ENCODE data around the gene PSMB10.
"Not testable (repeated sequence)": the region's sequence is repeated elsewhere in the genome, so short reads cannot be mapped to it uniquely, and the experiment has no call there.

Gene PSMB10

GRCh38 chr16:67936124-67936879 lies at the start of gene PSMB10:
PSMB10 (minus strand) TSS chr16:67936850; CDS start chr16:67936749, 101 bp downstream.
- DNase-seq, result peak; percentile 67

GRCh38 chr16:67982011-67982696 lies 45.5 kb upstream of the PSMB10 start:
- DNase-seq, result no peak

- DNase-seq, result peak; percentile 31
Measured at GRCh38 chr16:67979955-67980678, 43.5 kb upstream of the PSMB10 start, which contains the start of gene DPEP3. DPEP3 (minus strand) TSS chr16:67980499; CDS start chr16:67980380, 119 bp downstream.

DNA sequence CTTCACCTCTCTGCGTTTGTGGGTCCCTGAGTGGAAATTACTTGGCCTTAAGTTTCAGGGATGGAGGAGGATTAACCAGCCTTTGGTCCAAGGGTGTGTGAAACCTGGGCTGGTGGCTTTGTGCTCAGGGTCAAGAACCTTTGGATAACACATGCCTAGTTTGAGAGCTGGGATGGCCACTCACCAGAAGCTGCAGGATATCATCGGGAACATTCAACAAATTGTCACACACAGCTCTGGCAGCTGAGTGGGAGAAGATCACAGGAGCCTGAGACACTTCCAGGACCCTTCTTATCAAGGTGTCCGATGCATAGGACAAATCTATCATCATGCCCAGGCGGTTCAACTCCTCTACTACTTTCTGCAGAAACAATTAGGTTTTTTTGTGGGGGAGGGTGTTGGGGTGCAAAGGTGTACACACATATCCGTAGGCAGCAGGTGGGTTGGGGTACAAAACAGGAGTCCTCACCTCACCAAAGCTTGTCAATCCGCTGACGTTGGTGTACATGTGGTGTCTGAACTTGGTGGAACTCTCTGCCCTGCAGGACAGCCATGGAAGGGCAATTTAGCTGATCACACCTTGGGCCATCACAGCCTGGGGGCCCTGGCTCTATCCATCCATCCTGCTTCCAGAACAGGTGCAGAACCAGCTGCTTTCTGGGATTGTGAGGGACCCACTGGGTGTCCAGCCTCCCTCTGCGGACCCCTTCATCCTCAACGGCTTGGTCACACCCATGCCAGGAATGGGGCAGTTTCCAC lies 41.0 kb upstream of the PSMB10 start:
- DNase-seq, result no peak

DNA sequence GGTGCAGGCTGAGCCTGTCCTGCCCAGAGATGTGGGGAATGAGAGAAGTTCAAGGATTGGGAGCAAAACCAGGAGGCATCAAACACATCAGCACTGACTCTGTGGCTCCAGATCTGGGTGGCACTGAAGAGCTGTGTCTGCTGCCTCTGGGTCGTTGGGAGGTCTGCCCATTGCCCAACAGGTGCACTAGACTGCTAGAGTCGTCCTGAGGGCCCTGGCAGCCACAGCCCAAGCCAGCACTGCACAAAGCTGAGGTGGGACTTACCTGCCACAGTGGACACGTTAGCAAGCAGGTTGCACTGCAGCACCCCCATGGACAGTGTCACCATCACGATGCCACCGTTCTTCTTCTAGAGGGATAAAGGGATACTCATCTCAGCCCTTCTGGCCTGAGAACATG lies 40.4 kb upstream of the PSMB10 start:
- DNase-seq, result no peak

DNA sequence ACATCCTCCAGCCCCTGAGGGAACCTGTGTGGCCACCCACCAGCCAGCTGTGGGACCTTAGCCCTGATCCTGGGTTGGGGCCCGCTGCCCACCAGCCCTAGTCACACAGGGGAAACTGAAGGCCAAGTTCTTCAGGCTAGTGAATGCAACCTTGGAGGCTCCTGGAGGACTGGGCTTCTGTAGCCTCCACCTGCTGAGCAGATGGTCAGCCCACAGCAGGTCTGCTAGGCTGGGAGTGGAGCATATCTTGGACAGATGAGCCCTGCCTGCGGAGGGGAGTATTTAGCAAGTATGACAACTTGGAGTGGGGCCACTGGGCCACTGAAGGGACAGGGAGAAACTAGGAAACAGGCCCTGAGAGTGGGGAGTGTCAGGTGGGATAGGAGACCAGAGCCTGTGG lies 39.6 kb upstream of the PSMB10 start:
- no peak for DNase-seq

GRCh38 chr16:67975321-67976105 lies 38.9 kb upstream of the PSMB10 start:
- DNase-seq, result no peak

- not testable (repeated sequence) for DNase-seq
Measured at GRCh38 chr16:67972285-67972684, 35.6 kb upstream of the PSMB10 start.

GRCh38 chr16:67971111-67971510 lies 34.5 kb upstream of the PSMB10 start:
- DNase-seq, result peak; percentile 67

- peak; percentile 84 for DNase-seq
Measured at GRCh38 chr16:67969254-67970039, 32.8 kb upstream of the PSMB10 start.

DNA sequence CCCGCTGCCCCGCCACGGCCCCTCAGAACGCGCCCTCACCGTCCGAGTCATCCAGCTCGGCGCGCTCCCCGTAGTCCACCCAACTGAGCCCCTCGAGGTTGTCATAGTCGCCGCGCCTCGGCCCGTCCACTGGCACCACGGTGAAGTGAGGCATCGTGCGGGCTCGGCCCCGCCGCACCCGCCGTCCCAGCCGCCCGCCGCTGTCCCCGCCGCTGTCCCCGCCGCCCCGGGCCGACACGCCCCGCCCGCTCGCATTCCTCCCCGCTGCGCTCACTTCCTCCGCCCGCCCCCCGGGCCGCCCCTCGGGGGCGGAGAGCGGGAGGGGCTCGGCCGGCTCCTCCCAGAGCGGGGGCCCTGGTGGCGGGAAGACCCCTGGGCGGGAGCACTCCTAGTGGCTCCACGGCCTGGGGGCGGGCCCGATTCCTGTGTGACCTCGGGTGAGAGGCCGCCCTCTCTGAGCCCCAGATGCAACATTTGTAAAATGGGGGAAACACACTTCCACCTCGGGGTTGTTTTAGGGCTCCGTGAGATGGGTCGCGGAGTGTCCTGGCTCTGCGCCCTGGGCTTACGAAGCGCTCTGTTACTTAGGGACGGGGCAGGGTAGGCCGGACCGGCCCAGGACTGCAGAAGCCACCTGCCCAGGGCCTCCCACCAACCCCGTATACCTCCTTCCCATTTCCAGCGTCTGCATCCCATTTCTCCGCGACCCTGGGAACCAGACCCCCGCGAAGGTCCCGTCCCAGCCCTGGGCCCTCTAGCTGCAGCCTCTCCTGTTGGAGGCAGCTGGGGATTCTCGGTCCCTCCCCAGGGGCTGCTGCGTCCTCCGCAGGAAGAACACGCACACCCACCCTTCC lies 32.0 kb upstream of the PSMB10 start, which contains the start of gene SLC12A4:
Gene SLC12A4 (minus strand): TSS at position 238 of the 854 bp plus-strand sequence. CDS start 84 bp downstream, at position 154.
- DNase-seq, result peak; percentile 96

- DNase-seq, result peak; percentile 53
Measured at GRCh38 chr16:67967958-67968399, 31.3 kb upstream of the PSMB10 start.

GRCh38 chr16:67967183-67967957 lies 30.7 kb upstream of the PSMB10 start:
- peak; percentile 41 for DNase-seq

DNA sequence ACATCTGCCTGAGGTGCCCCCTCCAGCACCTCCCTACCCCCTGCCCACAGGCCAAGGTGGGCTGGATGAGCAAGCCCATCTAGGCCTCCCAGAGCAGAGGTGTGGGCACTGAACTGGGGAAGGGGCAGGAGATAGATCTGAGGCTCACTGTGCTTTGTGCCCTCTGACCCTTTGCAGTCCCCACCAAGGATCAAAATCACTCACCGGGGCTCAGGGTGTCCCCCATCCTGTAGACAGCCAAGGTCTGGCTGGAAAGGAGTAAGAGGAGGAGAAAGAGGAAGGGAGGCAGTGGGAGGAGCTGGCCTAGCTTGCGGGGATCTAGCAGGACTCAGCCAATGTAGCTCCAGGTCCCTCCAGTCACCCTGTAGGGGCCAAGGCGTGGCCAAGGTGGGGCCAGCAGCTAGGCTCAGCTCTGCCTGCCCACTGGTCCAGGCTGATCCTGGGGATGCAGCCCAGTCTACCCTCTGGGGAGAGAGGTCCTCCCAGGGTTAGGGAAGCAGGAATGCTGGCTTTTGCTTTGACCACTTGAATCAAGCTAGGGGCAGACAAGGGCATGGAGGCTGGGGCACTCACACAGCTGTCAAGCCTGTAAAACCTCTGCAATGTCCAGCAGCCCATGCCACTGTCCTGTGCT lies 30.0 kb upstream of the PSMB10 start:
- peak; percentile 56 for DNase-seq

DNA sequence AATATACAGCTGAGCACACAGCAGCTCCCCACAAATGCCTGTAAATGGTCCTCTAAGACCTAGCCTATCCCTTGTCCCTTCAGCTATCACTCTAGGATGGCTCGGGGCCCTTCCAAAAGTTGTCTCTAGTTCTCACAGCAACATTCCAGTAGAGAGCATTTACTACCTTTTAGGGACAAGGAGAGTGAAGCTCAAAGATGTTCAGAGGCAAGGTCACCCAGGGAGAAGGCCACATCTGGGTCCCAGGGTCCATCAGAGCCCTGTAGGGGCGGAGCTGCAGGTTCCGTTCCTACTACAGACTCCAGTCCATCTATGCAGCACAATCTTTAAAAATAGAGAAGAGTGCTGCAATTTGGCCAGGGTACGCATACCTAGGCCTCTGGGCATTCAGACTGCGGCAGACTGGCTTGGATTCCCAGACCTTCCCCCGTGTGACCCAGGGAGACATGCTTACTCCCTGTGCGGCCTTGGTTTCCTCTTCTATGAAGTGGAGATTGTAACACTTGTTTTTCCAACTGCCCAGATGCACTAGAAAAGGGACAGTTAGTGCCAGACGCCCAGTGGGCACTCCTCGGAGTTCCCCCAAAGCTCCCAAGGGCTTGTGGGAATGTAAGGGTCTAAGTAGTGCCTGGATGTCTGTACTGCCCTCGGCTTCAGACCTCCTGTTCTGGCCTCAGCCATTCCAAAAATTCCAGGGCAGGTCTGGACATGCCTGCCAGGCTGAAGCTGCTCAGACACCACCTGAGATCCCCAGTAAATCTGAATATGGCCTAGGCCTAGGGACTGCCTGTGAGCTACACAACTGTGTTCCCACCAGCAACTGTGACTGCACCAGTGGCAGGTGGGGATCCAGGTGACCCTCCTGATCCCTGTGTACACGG lies 29.3 kb upstream of the PSMB10 start:
- DNase-seq, result no peak

DNA sequence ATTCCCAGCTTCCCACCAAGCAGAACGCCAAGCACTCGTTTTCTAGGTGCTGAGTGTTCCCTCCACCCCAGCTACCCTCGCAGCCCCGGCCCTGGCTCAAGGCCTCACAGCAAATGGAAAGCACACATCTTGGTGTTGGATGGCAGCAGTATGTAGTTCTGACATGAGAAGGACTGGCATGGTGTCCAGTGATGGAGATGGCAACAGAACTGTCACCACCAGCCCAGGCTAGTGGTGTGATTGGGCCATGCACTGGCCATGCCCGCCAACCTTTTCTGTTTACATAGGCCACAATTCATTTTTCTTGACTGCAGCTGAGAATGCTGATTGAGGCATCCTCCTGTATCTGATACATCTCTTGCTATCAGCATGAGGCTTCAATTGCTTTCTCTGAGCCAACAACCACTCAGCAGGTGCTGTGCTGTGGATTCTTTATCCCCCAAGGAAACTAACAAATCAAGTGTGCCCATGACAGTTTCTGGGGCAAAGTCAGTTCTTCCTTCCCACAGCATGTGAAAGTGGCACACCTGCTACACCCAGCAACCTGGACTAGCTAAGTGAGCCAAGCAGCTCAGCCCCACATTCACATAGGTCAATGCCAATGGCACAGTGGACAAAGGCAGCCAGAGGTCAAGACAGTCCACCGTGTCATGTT lies 28.0 kb upstream of the PSMB10 start:
- no peak for DNase-seq
